NCI-H446 (cell line): ENCODE measurements around the gene SVEP1.
"Not testable (repeated sequence)": the region's sequence is repeated elsewhere in the genome, so short reads cannot be mapped to it uniquely, and the experiment has no call there.

Source experiments
- DNase-seq, 2 experiments: peaks; one replicate each; lab custom pipeline; 2025; lab: John Stamatoyannopoulos, UW

Gene SVEP1

DNA sequence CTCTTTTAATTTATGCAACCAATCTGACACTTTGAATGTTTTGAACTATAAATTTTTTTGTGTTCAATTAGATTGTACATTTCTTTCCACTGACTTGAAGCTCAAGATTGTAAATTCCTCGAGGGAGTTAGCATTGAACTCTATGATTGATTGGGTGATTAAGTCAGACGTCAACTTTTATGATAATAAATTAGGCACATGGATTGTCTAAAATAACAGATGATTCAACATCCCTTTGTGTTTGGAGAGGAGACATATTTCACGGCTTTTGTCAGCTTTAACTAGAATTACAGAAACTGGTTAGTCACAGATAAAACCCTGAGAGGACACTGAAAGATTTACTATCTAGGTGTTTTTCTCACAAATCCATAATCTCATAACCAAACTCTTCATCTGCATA, 209.2 kb downstream of the SVEP1 start:
- no peak for DNase-seq

DNA sequence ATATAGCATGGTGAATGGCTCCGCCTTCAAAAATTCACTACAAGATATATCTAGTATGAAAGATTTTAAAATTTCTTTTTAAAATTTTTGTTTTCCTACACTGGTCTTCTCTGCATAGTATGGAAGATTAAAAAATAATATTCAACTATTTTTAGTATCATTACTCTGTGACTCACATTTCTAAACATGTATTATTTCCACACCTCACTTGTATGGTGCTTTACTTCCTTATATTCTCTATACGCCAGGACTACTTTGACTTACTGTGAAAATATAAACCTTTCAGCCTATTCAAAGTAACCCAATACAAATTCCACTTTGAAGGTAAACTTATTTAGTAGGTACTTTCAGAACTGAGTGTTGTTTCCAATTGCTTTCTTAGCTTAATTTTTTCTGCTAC, 215.1 kb downstream of the SVEP1 start:
- no peak for DNase-seq

DNA sequence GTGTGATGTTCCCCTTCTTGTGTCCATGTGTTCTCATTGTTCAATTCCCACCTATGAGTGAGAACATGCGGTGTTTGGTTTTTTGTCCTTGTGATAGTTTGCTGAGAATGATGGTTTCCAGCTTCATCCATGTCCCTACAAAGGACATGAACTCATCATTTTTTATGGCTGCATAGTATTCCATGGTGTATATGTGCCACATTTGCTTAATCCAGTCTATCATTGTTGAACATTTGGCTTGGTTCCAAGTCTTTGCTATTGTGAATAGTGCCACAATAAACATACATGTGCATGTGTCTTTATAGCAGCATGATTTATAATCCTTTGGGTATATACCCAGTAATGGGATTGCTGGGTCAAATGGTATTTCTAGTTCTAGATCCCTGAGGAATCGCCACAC, 220.5 kb downstream of the SVEP1 start:
- DNase-seq, result not testable (repeated sequence)

- DNase-seq, result no peak
These were observed 222.0 kb downstream of the SVEP1 start for GRCh38 chr9:110357505-110357904.

GRCh38 chr9:110356639-110357395, 222.7 kb downstream of the SVEP1 start:
- no peak for DNase-seq

DNA sequence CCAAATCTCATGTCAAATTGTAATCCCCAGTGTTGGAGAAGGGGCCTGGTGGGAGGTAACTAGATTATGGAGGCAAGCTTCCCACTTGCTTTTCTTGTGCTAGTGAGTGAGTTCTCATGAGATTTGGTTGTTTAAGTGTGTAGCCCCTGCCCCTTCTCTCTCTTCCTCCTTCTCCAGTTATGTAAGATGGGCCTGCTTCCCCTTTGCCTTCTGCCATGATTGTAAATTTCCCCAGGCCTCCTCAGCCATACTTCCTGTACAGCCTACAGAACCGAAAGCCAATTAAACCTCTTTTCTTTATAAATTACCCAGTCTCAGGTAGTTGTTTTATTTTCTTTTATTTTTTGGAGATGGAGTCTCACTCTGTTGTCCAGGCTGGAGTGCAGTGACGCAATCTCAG, 223.6 kb downstream of the SVEP1 start:
- DNase-seq, result no peak

- peak in 1 of 2 experiments; percentile 8 for DNase-seq
These were observed 228.5 kb downstream of the SVEP1 start for GRCh38 chr9:110351009-110351467.

- no peak for DNase-seq
These were observed 233.2 kb downstream of the SVEP1 start for GRCh38 chr9:110346325-110346724.

GRCh38 chr9:110344821-110345220, 234.7 kb downstream of the SVEP1 start:
- no peak for DNase-seq

DNA sequence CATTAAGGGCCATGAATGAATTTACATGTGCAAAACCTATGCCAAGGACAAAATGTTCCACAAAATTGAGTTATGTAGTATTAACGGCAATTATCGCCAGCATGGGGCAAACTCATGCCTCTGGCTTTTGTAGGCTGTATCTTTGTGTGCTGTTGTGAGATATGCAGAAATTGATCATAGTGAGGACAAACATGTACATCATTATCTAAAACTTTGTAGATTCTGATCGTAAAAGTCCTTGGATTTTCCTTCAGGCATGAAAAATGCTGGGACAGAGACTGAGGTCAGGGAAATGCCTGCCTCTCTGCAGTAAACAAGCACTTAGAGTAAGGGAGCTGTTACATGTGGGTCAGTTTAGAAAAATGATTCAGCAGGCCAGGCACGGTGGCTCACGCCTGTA, 236.0 kb downstream of the SVEP1 start:
- DNase-seq, result no peak

DNA sequence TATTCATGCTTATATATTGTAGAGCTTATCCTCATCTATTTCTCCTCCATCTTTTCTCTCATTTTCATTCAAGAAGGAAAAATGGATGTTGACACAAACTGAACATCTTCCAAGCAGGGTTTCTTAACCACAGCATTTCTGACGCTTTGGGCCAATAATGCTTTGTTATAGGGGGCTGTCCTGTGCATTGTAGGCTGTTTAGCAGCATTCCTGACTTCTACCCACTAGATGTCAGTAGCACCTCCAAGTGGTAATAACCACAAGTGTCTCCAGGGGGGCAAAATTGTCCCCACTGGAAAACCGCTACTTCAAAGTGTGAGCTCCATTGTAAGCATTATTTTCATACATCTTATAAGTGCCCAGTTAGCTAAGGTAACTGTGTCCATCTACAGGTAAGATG, 239.2 kb downstream of the SVEP1 start:
- peak in 1 of 2 experiments; percentile 1 for DNase-seq

GRCh38 chr9:110338143-110338542, 241.4 kb downstream of the SVEP1 start:
- no peak for DNase-seq

GRCh38 chr9:110337727-110338126, 241.8 kb downstream of the SVEP1 start, which contains the start of gene TXNDC8:
Gene TXNDC8 (minus strand): TSS chr9:110337863.
- DNase-seq, result no peak

DNA sequence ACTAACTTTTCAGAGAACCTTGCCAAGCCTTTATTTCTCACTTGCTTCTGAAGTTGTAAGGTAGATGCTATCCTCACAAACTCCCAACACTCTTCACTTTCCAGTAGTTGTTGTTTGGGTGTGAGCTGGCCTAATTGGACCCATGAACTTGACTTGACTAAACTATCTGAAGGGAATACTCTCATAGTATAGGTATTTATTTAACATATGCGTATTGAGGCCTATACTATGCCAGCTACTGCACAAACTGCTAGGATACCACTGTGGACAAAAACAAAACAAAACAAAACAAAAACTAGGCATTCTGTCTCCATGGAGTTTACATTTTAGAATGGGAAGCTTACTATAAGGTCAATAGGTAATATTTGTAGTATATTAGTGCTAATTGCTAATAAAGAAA, 243.2 kb downstream of the SVEP1 start:
- DNase-seq, result no peak

- no peak for DNase-seq
These were observed 244.7 kb downstream of the SVEP1 start for GRCh38 chr9:110334871-110335270.

DNA sequence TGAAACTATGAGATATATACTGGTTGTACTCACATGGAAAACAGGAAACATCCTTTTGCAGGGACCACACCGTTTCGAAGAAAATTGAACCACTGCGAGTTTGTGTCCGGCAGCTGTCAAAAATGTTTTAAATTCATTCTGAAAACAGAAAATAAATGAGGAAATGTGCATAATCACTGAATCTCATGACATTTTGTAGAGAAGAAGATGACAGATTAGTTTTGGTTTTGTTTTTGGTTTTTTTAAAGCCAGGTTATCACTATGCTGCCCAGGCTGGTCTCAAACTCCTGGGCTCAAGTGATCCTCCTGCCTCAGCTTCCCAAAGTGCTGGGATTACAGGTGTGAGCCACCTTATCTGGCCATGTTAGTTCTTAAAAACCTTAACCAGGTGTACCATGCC, 245.4 kb downstream of the SVEP1 start:
- no peak for DNase-seq

DNA sequence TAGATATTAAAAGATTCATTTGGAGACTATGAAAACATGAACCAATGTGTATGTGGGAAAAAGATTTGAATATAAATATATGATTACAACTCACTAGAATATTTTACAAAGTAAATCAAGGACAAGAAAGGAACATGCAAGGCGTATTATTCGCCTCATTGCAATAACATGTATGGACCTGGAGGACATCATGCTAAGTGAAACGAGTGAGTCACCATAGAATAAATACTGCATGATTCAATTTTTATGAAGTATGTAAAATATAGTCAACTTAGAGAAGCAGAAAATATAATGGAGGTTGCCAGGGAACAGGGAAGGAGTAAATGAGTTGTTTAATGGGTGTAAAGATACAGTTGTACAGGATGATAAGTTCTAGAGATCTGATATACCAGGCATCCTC, 246.8 kb downstream of the SVEP1 start:
- DNase-seq, result no peak

- DNase-seq, result no peak
These were observed 248.9 kb downstream of the SVEP1 start for GRCh38 chr9:110330484-110331105.

- no peak for DNase-seq
These were observed 249.8 kb downstream of the SVEP1 start for GRCh38 chr9:110329639-110330230.

DNA sequence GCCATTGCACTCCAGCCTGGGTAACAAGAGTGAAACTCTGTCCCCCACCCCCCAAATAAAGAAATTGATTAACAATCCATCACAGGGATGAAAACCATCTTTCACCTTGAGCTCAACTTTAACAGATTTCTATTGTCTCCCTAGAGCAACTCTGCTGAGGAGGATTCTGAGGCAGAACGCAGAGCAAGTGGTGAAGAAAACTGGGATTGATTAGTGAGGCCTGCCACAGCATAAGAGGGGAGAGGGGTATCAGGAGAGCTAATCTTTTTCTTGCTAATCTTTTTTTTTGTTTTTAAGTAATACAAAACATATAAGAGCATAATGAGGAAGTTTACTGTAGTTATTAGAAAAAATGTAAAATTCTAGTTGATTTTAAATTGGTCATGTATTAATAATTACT, 250.8 kb downstream of the SVEP1 start:
- DNase-seq, result no peak

DNA sequence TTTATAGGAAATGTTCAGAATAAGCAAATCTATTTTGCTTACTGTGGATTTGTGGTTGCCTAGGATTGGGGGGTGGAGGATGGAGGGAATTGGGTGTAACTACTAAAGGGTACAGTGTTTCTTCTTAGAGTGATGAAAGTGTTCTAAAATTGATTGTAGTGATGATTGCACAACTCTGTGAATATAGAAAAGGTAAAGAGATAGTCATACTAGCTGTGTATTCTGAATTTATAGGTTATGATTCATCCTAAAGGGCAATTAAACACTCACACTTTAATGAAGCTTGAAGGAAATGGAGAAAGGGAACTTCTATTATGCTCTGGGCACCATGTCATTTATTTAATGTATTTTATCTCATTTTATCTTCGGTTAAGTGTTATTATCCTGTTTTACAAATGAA, 251.8 kb downstream of the SVEP1 start:
- DNase-seq, result no peak

DNA sequence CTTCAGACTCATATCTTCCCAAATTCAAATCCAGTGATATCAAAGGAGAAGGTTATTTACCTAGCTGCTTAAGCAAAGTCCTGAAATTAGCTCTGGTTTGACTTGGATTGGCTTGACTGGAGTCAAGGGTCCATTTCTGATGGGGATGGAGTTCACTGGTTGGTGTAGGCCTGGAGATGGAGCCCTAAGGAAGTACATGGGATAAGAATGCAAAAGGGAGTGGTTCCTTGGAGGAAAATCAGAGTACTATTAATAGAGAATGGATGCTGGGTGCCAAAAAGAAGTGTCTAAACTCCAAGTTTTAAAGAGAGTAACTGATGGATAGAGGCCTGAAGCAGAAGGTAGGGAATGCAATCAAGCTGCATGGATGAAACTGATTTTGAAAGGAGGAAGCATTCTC, 255.7 kb downstream of the SVEP1 start:
- no peak for DNase-seq
